Smooth muscle cell of the brain vasculature (primary cell): ENCODE measurements around the gene RALB.
"Not testable (repeated sequence)": the region's sequence is repeated elsewhere in the genome, so short reads cannot be mapped to it uniquely, and the experiment has no call there.

Source experiments
- DNase-seq: peaks from one replicate; pipeline ENCODE4 v3.0.0-alpha.2; 2012; ENCODE audit warnings: low read depth, low spot score

The RALB gene

GRCh38 chr2:120243211-120243610, 9.4 kb upstream of the RALB start:
- no peak for DNase-seq

GRCh38 chr2:120243875-120244553, 8.6 kb upstream of the RALB start:
- no peak for DNase-seq

GRCh38 chr2:120244656-120245519, 7.8 kb upstream of the RALB start:
- DNase-seq: no peak

GRCh38 chr2:120245520-120246332, 6.9 kb upstream of the RALB start:
- no peak for DNase-seq

GRCh38 chr2:120246546-120247300, 5.9 kb upstream of the RALB start:
- no peak for DNase-seq

- DNase-seq: no peak
These were observed 4.8 kb upstream of the RALB start for GRCh38 chr2:120247851-120248250.

- DNase-seq: no peak
These were observed 2.0 kb upstream of the RALB start for GRCh38 chr2:120250640-120251039.

GRCh38 chr2:120251078-120251477, 1.6 kb upstream of the RALB start:
- no peak for DNase-seq

- DNase-seq: no peak
These were observed 800 bp upstream of the RALB start for GRCh38 chr2:120251880-120252224.

- DNase-seq: no peak
These were observed 600 bp downstream of the RALB start for GRCh38 chr2:120253021-120253882.

- DNase-seq: no peak
These were observed 1.5 kb downstream of the RALB start for GRCh38 chr2:120254178-120254577.

GRCh38 chr2:120255071-120255470, 2.4 kb downstream of the RALB start:
- no peak for DNase-seq

GRCh38 chr2:120255986-120256650, 3.5 kb downstream of the RALB start:
- no peak for DNase-seq

GRCh38 chr2:120256651-120257000, 4.0 kb downstream of the RALB start:
- no peak for DNase-seq

GRCh38 chr2:120257522-120257921, 4.9 kb downstream of the RALB start:
- DNase-seq: no peak

- no peak for DNase-seq
These were observed 5.5 kb downstream of the RALB start for GRCh38 chr2:120258196-120258595.

- not testable (repeated sequence) for DNase-seq
These were observed 7.3 kb downstream of the RALB start for GRCh38 chr2:120259939-120260338.

GRCh38 chr2:120260736-120261135, 8.1 kb downstream of the RALB start:
- no peak for DNase-seq

GRCh38 chr2:120261387-120262006, 8.8 kb downstream of the RALB start:
- no peak for DNase-seq

- DNase-seq: no peak
These were observed 9.5 kb downstream of the RALB start for GRCh38 chr2:120262150-120262549.
